HepG2 (cell line): ENCODE measurements around the gene PGPEP1. TPM values are rescaled to one million over a fixed set of nuclear protein-coding genes. Genes with fewer than 3 reads are reported as not detected.

Experiments used
- ATF7 ChIP-seq, 2 experiments: fragments of 450-650 bp in 1 of 2; sonication (generic) in 1 of 2; formaldehyde crosslinking in 1 of 2; IDR thresholded peaks; 2 replicates each; pipeline versions ENCODE4 v1.4.0 to v1.6.1; 2016 to 2020; ENCODE audit warnings: antibody characterized with exemption in 1 of 2, mild to moderate bottlenecking in 1 of 2, missing genetic modification reagents in 1 of 2
- CEBPG ChIP-seq: IDR thresholded peaks from 2 replicates; pipeline ENCODE4 v1.6.1; 2016
- MAZ ChIP-seq, 2 experiments: sonication (generic) in 1 of 2; formaldehyde crosslinking in 1 of 2; IDR thresholded peaks; 2 replicates each; pipeline versions ENCODE4 v1.5.0 to v1.6.1; 2012 to 2020; ENCODE audit warnings: low read depth in 2 of 2, mild to moderate bottlenecking in 2 of 2, borderline replicate concordance in 1 of 2, improper control_type of control experiment in 1 of 2, low read length in 1 of 2, missing genetic modification reagents in 1 of 2, moderate library complexity in 1 of 2
- NBN ChIP-seq: fragments of 450-650 bp; conservative IDR thresholded peaks from 2 replicates; pipeline ENCODE4 v1.6.1; 2017
- NFYB ChIP-seq: sonication (generic); formaldehyde crosslinking; IDR thresholded peaks from 2 replicates; pipeline ENCODE4 v1.4.0; 2020; ENCODE audit warnings: missing genetic modification reagents
- SNAPC2 ChIP-seq: sonication (generic); formaldehyde crosslinking; IDR thresholded peaks from 2 replicates; pipeline ENCODE4 v1.8.1; 2022; ENCODE audit warnings: mild to moderate bottlenecking, missing genetic modification reagents
- SOX13 ChIP-seq, 3 experiments: fragments of 450-650 bp in 1 of 3; sonication (generic) in 1 of 3; formaldehyde crosslinking in 1 of 3; IDR thresholded peaks in 2 of 3; conservative IDR thresholded peaks in 1 of 3; 2 replicates each; pipeline versions ENCODE4 v1.5.0 to v1.6.1; 2016 to 2020; ENCODE audit warnings: antibody characterized with exemption in 1 of 3, mild to moderate bottlenecking in 1 of 3, missing compliant biosample characterization in 1 of 3, missing genetic modification reagents in 1 of 3, moderate library complexity in 1 of 3
- ZC3H13 ChIP-seq: sonication (generic); formaldehyde crosslinking; IDR thresholded peaks from 2 replicates; pipeline ENCODE4 v1.8.1; 2023; ENCODE audit warnings: mild to moderate bottlenecking, missing genetic modification reagents, moderate library complexity
- ZNF674 ChIP-seq: sonication (generic); formaldehyde crosslinking; IDR thresholded peaks from 2 replicates; pipeline ENCODE4 v1.5.0; 2020; ENCODE audit warnings: low read depth, mild to moderate bottlenecking, missing genetic modification reagents
- ZNF747 ChIP-seq: sonication (generic); formaldehyde crosslinking; IDR thresholded peaks from 2 replicates; pipeline ENCODE4 v1.8.1; 2023; ENCODE audit warnings: missing genetic modification reagents, mild to moderate bottlenecking, borderline replicate concordance
- ZSCAN29 ChIP-seq: sonication (generic); formaldehyde crosslinking; conservative IDR thresholded peaks from 2 replicates; pipeline ENCODE4 v1.4.0; 2020; ENCODE audit warnings: mild to moderate bottlenecking, missing genetic modification reagents
- polyA plus RNA-seq, 8 experiments: library from polyadenylated mRNA; depleted of rRNA in 3 of 8; stranded (reverse) in 7 of 8; unstranded in 1 of 8; fragments of >200 nt; fragmentation: Illumina TruSeq in 4 of 8; extraction: Trizol in 4 of 8; gene quantifications; 2 replicates each; pipeline versions ENCODE4 v1.2.1 to v1.2.3, GENCODE V29; 2011 to 2016; ENCODE audit warnings: low read depth in 4 of 8, missing spikeins in 1 of 8, mixed read lengths in 1 of 8; ENCODE audit not compliant: insufficient read depth in 1 of 8
- total RNA-seq, 5 experiments: library from RNA; depleted of rRNA; stranded (reverse); fragments of >200 nt; fragmentation: Illumina TruSeq; extraction: Trizol; gene quantifications; 2 replicates each; pipeline ENCODE4 v1.2.3, GENCODE V29; 2016; ENCODE audit warnings: low read depth in 1 of 5
- TF ChIP-seq, protein P1 (sequence below): IDR thresholded peaks from 2 replicates; pipeline ENCODE4 v1.6.1; 2012; ENCODE audit warnings: inconsistent platforms
- TF ChIP-seq, protein P2 (sequence below), 2 experiments: sonication (generic) in 1 of 2; formaldehyde crosslinking in 1 of 2; IDR thresholded peaks; 2 replicates each; pipeline versions ENCODE4 v1.4.0 to v1.6.1; 2018 to 2020; ENCODE audit warnings: missing genetic modification reagents in 2 of 2, borderline replicate concordance in 1 of 2, low read depth in 1 of 2, mild to moderate bottlenecking in 1 of 2, missing biosample characterization in 1 of 2
- TF ChIP-seq, protein P3 (sequence below): sonication (generic); formaldehyde crosslinking; IDR thresholded peaks from 2 replicates; pipeline ENCODE4 v1.5.1; 2020; ENCODE audit warnings: missing genetic modification reagents, mild to moderate bottlenecking, borderline replicate concordance
- TF ChIP-seq, protein P4 (sequence below): sonication (generic); formaldehyde crosslinking; IDR thresholded peaks from 2 replicates; pipeline ENCODE4 v1.5.0; 2020; ENCODE audit warnings: mild to moderate bottlenecking, low read depth, missing genetic modification reagents, borderline replicate concordance
- TF ChIP-seq, protein P5 (sequence below): sonication (generic); formaldehyde crosslinking; IDR thresholded peaks from 2 replicates; pipeline ENCODE4 v1.5.1; 2020; ENCODE audit warnings: missing genetic modification reagents, mild to moderate bottlenecking, borderline replicate concordance
- TF ChIP-seq, protein P6 (sequence below): IDR thresholded peaks from 2 replicates; pipeline ENCODE4 v1.6.1; 2016

The PGPEP1 gene
- total and polyA plus RNA-seq, 2 of the 13 experiments (the other 11 are each of a cell fraction or from before 2014, with no cell fraction given) = 53.1 to 56.6 TPM

DNA sequence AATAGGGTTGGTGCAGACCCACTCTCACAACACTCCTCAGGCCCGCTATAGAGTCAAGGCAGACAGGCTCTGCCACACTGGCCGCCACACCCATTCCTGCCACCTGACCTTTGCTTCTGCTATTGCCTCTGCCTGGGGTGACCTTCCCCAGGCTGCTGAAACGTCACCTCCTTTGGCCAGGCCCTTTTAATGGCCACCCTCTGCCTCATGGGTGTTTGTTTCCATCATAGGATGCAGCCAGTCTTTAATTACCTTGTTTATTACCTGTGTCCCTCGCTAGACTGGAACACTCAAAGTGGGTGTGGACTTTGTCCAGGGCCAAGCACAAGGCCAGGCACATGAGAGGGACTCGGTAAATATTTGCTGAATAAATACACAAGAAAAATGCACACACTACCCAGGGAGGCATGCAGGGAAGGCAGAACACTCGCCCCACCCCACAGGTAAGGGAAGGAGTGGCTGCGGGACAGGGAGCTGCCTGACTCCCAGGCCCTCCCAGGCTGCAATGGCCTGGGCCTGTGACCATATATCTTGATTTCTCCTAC is 20.7 kb upstream of the PGPEP1 start (continued):
- TF ChIP-seq, protein P1, sequence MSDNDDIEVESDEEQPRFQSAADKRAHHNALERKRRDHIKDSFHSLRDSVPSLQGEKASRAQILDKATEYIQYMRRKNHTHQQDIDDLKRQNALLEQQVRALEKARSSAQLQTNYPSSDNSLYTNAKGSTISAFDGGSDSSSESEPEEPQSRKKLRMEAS = peak; percentile 73
- no peak for TF ChIP-seq ATF7 (IDR thresholded peaks at IDR 0.05)
- peak; percentile 81 for TF ChIP-seq ATF7 (CRISPR knock-in tag; IDR thresholded peaks at IDR 0.05)
- TF ChIP-seq, protein P2, sequence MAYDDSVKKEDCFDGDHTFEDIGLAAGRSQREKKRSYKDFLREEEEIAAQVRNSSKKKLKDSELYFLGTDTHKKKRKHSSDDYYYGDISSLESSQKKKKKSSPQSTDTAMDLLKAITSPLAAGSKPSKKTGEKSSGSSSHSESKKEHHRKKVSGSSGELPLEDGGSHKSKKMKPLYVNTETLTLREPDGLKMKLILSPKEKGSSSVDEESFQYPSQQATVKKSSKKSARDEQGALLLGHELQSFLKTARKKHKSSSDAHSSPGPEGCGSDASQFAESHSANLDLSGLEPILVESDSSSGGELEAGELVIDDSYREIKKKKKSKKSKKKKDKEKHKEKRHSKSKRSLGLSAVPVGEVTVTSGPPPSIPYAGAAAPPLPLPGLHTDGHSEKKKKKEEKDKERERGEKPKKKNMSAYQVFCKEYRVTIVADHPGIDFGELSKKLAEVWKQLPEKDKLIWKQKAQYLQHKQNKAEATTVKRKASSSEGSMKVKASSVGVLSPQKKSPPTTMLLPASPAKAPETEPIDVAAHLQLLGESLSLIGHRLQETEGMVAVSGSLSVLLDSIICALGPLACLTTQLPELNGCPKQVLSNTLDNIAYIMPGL (CRISPR knock-in tag; IDR thresholded peaks at IDR 0.05; ENCODE audit: borderline replicate concordance in 1 of 2, low read depth in 1 of 2) = peak in 1 of 2 experiments; percentile 60; a peak in 1 of 4 replicates
- no peak for TF ChIP-seq ZNF674
- 0 out of 2 replicates have a peak, but pooled peaks have one; percentile 50 for TF ChIP-seq ZC3H13 (CRISPR knock-in tag)
- TF ChIP-seq ZNF747 (CRISPR knock-in tag) = peak; percentile 65; the same call in 1 of the 2 replicates
- TF ChIP-seq, protein P3, sequence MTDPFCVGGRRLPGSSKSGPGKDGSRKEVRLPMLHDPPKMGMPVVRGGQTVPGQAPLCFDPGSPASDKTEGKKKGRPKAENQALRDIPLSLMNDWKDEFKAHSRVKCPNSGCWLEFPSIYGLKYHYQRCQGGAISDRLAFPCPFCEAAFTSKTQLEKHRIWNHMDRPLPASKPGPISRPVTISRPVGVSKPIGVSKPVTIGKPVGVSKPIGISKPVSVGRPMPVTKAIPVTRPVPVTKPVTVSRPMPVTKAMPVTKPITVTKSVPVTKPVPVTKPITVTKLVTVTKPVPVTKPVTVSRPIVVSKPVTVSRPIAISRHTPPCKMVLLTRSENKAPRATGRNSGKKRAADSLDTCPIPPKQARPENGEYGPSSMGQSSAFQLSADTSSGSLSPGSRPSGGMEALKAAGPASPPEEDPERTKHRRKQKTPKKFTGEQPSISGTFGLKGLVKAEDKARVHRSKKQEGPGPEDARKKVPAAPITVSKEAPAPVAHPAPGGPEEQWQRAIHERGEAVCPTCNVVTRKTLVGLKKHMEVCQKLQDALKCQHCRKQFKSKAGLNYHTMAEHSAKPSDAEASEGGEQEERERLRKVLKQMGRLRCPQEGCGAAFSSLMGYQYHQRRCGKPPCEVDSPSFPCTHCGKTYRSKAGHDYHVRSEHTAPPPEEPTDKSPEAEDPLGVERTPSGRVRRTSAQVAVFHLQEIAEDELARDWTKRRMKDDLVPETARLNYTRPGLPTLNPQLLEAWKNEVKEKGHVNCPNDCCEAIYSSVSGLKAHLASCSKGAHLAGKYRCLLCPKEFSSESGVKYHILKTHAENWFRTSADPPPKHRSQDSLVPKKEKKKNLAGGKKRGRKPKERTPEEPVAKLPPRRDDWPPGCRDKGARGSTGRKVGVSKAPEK (CRISPR knock-in tag) = no peak
- peak; percentile 62; the same call in 1 of the 2 replicates for TF ChIP-seq SNAPC2 (CRISPR knock-in tag)
- TF ChIP-seq CEBPG (CRISPR knock-in tag) = peak; percentile 10; the same call in 1 of the 2 replicates
- TF ChIP-seq, protein P4, sequence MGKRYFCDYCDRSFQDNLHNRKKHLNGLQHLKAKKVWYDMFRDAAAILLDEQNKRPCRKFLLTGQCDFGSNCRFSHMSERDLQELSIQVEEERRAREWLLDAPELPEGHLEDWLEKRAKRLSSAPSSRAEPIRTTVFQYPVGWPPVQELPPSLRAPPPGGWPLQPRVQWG (CRISPR knock-in tag) = no peak
- no peak for TF ChIP-seq MAZ (IDR thresholded peaks at IDR 0.05; ENCODE audit: borderline replicate concordance, low read depth, low read length)
- TF ChIP-seq MAZ (CRISPR knock-in tag; IDR thresholded peaks at IDR 0.05; ENCODE audit: low read depth) = peak; percentile 56
- TF ChIP-seq ZSCAN29 (CRISPR knock-in tag) = peak; percentile 85; the same call in 1 of the 2 replicates
- TF ChIP-seq, protein P5, sequence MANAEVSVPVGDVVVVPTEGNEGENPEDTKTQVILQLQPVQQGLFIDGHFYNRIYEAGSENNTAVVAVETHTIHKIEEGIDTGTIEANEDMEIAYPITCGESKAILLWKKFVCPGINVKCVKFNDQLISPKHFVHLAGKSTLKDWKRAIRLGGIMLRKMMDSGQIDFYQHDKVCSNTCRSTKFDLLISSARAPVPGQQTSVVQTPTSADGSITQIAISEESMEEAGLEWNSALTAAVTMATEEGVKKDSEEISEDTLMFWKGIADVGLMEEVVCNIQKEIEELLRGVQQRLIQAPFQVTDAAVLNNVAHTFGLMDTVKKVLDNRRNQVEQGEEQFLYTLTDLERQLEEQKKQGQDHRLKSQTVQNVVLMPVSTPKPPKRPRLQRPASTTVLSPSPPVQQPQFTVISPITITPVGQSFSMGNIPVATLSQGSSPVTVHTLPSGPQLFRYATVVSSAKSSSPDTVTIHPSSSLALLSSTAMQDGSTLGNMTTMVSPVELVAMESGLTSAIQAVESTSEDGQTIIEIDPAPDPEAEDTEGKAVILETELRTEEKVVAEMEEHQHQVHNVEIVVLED (CRISPR knock-in tag) = 0 out of 2 replicates have a peak, but pooled peaks have one; percentile 43
- TF ChIP-seq NBN = no peak
- no peak for TF ChIP-seq SOX13 (IDR thresholded peaks at IDR 0.05)
- TF ChIP-seq SOX13 (CRISPR knock-in tag; conservative IDR thresholded peaks at IDR 0.05 in 1 of 2, IDR thresholded peaks at IDR 0.05 in 1 of 2) = peak in 1 of 2 experiments; percentile 89; a peak in 2 of 4 replicates
- TF ChIP-seq NFYB (CRISPR knock-in tag) = no peak
- TF ChIP-seq, protein P6, sequence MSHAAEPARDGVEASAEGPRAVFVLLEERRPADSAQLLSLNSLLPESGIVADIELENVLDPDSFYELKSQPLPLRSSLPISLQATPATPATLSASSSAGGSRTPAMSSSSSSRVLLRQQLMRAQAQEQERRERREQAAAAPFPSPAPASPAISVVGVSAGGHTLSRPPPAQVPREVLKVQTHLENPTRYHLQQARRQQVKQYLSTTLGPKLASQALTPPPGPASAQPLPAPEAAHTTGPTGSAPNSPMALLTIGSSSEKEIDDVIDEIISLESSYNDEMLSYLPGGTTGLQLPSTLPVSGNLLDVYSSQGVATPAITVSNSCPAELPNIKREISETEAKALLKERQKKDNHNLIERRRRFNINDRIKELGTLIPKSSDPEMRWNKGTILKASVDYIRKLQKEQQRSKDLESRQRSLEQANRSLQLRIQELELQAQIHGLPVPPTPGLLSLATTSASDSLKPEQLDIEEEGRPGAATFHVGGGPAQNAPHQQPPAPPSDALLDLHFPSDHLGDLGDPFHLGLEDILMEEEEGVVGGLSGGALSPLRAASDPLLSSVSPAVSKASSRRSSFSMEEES (CRISPR knock-in tag) = peak; percentile 95
